K562 (cell line): ENCODE measurements around the gene EFNA5. TPM values are rescaled to one million over a fixed set of nuclear protein-coding genes. Genes with fewer than 3 reads are reported as not detected.

Experiments
- ATAC-seq: fragments of 200-7000 bp; cut with Tn5 transposase; 3 replicates; pipeline ENCODE4 v1.9.1; 2020; ENCODE audit warnings: moderate library complexity
- BruUV-seq: library from RNA; stranded (reverse); fragments of 400-500 nt; replicated peaks from 2 replicates; lab custom pipeline; 2021; lab: Mats Ljungman, UMichigan
- CTCF ChIA-PET: fragments of 300-600 bp; formaldehyde crosslinking; extraction: SDS; loops from one replicate; lab custom pipeline; 2021; ENCODE audit warnings: low intra/inter-chr PET ratio; lab: Yijun Ruan, JAX
- POLR2A ChIA-PET: fragments of 300-600, 350-650 bp; sonication (Branson Sonifier 250); formaldehyde crosslinking; extraction: SDS; loops from one replicate; lab custom pipeline; 2021; ENCODE audit warnings: antibody characterized with exemption, inconsistent platforms; lab: Yijun Ruan, JAX
- DNase-seq, 4 experiments: peaks; one replicate each; pipeline versions ENCODE4 v3.0.0 to v3.0.0-alpha.2; 2011 to 2018; ENCODE audit warnings: low spot score in 3 of 4, mixed read lengths in 3 of 4; ENCODE audit errors: extremely low read depth in 1 of 4
- FAIRE-seq: peaks from 2 replicates; lab custom pipeline; 2011; peaks lifted over from hg19 to GRCh38; lab: Jason Lieb, UNC
- H2AFZ ChIP-seq: 2 replicates; pipeline ENCODE4 v1.6.0; 2011; ENCODE audit warnings: low read depth, low read length, control low read depth, inconsistent platforms
- H3K27ac ChIP-seq: fragments of 200-600 bp; 3 replicates; pipeline ENCODE4 v1.8.0; 2011; ENCODE audit warnings: low read depth, mild to moderate bottlenecking, control low read depth, inconsistent platforms, low read length, moderate library complexity, mixed read lengths; ENCODE audit errors: extremely low read depth
- H3K27me3 ChIP-seq, 2 experiments: fragments of 300-600 bp in 1 of 2; 2 replicates in 1 of 2; 3 replicates in 1 of 2; pipeline versions ENCODE4 v1.6.0 to v1.8.0; 2011; ENCODE audit warnings: inconsistent platforms in 2 of 2, low read length in 2 of 2, mild to moderate bottlenecking in 1 of 2, mixed read lengths in 1 of 2, moderate library complexity in 1 of 2; ENCODE audit not compliant: control insufficient read depth in 2 of 2, insufficient read depth in 2 of 2
- H3K36me3 ChIP-seq: fragments of 300-600 bp; 3 replicates; pipeline ENCODE4 v1.8.0; 2011; ENCODE audit warnings: mild to moderate bottlenecking, low read length, inconsistent platforms; ENCODE audit not compliant: control insufficient read depth, insufficient read depth
- H3K4me1 ChIP-seq, 2 experiments: fragments of 200-600 bp in 1 of 2; replicated peaks in 1 of 2; 2 replicates in 1 of 2; 3 replicates in 1 of 2; pipeline versions ENCODE4 v1.5.1 to v1.8.0; 2011; ENCODE audit warnings: inconsistent platforms in 2 of 2, low read length in 2 of 2, mild to moderate bottlenecking in 1 of 2, mixed read lengths in 1 of 2, moderate library complexity in 1 of 2; ENCODE audit not compliant: control insufficient read depth in 2 of 2, insufficient read depth in 2 of 2
- H3K4me2 ChIP-seq: 2 replicates; pipeline ENCODE4 v1.6.1; 2011; ENCODE audit warnings: low read length, control low read depth, inconsistent platforms, mixed read lengths; ENCODE audit not compliant: insufficient read depth
- H3K4me3 ChIP-seq: fragments of 200-600 bp; sonication (generic), shearing (Covaris generic); 2 replicates; pipeline ENCODE4 v1.5.1; 2016; ENCODE audit warnings: control low read depth, inconsistent platforms
- H3K79me2 ChIP-seq: fragments of 200-600 bp; 3 replicates; pipeline ENCODE4 v1.8.0; 2011; ENCODE audit warnings: low read length, inconsistent platforms; ENCODE audit not compliant: control insufficient read depth, insufficient read depth
- H3K9ac ChIP-seq, 2 experiments: 2 replicates each; pipeline versions ENCODE4 v1.6.0 to v1.6.1; 2011; ENCODE audit warnings: low read depth in 2 of 2, low read length in 2 of 2, control low read depth in 1 of 2, inconsistent platforms in 1 of 2, mild to moderate bottlenecking in 1 of 2, mixed read lengths in 1 of 2; ENCODE audit not compliant: insufficient read depth in 1 of 2
- H3K9me1 ChIP-seq: one replicate; pipeline ENCODE4 v1.6.0; 2011; ENCODE audit warnings: inconsistent platforms, mild to moderate bottlenecking, low read length, moderate library complexity; ENCODE audit not compliant: control insufficient read depth, insufficient read depth
- H3K9me3 ChIP-seq: replicated peaks from 2 replicates; pipeline ENCODE4 v1.5.1; 2011; ENCODE audit warnings: low read depth, low read length, inconsistent platforms; ENCODE audit not compliant: control insufficient read depth, insufficient read depth
- H4K20me1 ChIP-seq: replicated peaks from 2 replicates; pipeline ENCODE4 v1.6.1; 2011; ENCODE audit warnings: low read length, inconsistent platforms, mixed read lengths; ENCODE audit not compliant: control insufficient read depth, insufficient read depth
- CREBBP ChIP-seq: IDR thresholded peaks from one replicate; pipeline ENCODE4 v1.6.1; 2012; ENCODE audit warnings: low read depth, mild to moderate bottlenecking, control low read depth, inconsistent platforms, low read length
- DMBX1 ChIP-seq: fragments of 250-450 bp; sonication (Bioruptor Pico); IDR thresholded peaks from 2 replicates; pipeline ENCODE4 v1.8.0; 2022; ENCODE audit warnings: inconsistent platforms, mild to moderate bottlenecking, moderate library complexity, borderline replicate concordance
- HDAC1 ChIP-seq, 2 experiments: fragments of 450-650 bp; IDR thresholded peaks; 2 replicates each; pipeline ENCODE4 v1.6.1; 2016 to 2017; ENCODE audit warnings: inconsistent platforms in 1 of 2, mild to moderate bottlenecking in 1 of 2, moderate library complexity in 1 of 2
- KDM1A ChIP-seq, 2 experiments: fragments of 450-650 bp; IDR thresholded peaks; 2 replicates each; pipeline ENCODE4 v1.6.1; 2016; ENCODE audit warnings: mild to moderate bottlenecking in 2 of 2
- MIER1 ChIP-seq: fragments of 450-650 bp; IDR thresholded peaks from 2 replicates; pipeline ENCODE4 v1.6.1; 2016; ENCODE audit warnings: antibody characterized with exemption, mild to moderate bottlenecking, low read depth
- NONO ChIP-seq, 2 experiments: fragments of 200-400 bp in 1 of 2; fragments of 450-650 bp in 1 of 2; formaldehyde crosslinking in 1 of 2; IDR thresholded peaks; 2 replicates each; pipeline ENCODE4 v1.6.1; 2017; ENCODE audit warnings: low read depth in 2 of 2, mild to moderate bottlenecking in 2 of 2, moderate library complexity in 2 of 2, low read length in 1 of 2
- PHB2 ChIP-seq: fragments of 450-650 bp; IDR thresholded peaks from 2 replicates; pipeline ENCODE4 v1.6.1; 2017; ENCODE audit warnings: low read depth
- POLR3A ChIP-seq: IDR thresholded peaks from 2 replicates; pipeline ENCODE4 v1.6.1; 2011; ENCODE audit warnings: borderline replicate concordance, mild to moderate bottlenecking, moderate library complexity; ENCODE audit not compliant: insufficient read length, insufficient read depth; ENCODE audit errors: extremely low read depth
- TARDBP ChIP-seq: fragments of 450-650 bp; IDR thresholded peaks from 2 replicates; pipeline ENCODE4 v1.6.1; 2016
- TBP ChIP-seq: optimal IDR thresholded peaks from 2 replicates; pipeline ENCODE3; 2011; ENCODE audit warnings: low read depth, low read length, improper control_type of control experiment
- XRCC4 ChIP-seq: IDR thresholded peaks from one replicate; pipeline ENCODE4 v1.6.1; 2011; ENCODE audit not compliant: insufficient read depth, insufficient read length; ENCODE audit errors: extremely low read depth
- ZBTB1 ChIP-seq: sonication (generic); formaldehyde crosslinking; IDR thresholded peaks from 2 replicates; pipeline ENCODE4 v1.8.1; 2023; ENCODE audit warnings: missing genetic modification reagents, low read depth, mild to moderate bottlenecking, borderline replicate concordance
- ZNF3 ChIP-seq: fragments of 250-450 bp; sonication (Bioruptor Pico); IDR thresholded peaks from 2 replicates; pipeline ENCODE4 v1.5.0; 2021; ENCODE audit warnings: mild to moderate bottlenecking, moderate library complexity
- ZNF311 ChIP-seq: fragments of 250-450 bp; sonication (Bioruptor Pico); IDR thresholded peaks from 2 replicates; pipeline ENCODE4 v1.4.0; 2020; ENCODE audit warnings: mild to moderate bottlenecking, moderate library complexity
- ZSCAN29 ChIP-seq: fragments of 450-650 bp; IDR thresholded peaks from 2 replicates; pipeline ENCODE4 v1.6.1; 2017
- WGBS: fragments of 100-300 bp; shearing (Covaris generic); methylation state at CpG from one replicate; pipeline ENCODE4 v1.1.6; 2016; ENCODE audit warnings: low coverage, mixed read lengths; ENCODE audit not compliant: insufficient coverage; ENCODE audit errors: missing lambda C conversion rate; 5-methylcytosine and 5-hydroxymethylcytosine counted together
- in situ Hi-C: fragments of 300-500 bp; cut with MboI; formaldehyde crosslinking; loops from 4 replicates; pipeline ENCODE4 v1.15.0; 2018; ENCODE audit warnings: inconsistent platforms, mixed read lengths
- intact Hi-C: fragments of 100-400 bp; cut with micrococcal nuclease; formaldehyde crosslinking; loops from 2 replicates; pipeline ENCODE4 v1.14.2; 2022
- polyA plus RNA-seq, 8 experiments: library from polyadenylated mRNA; depleted of rRNA in 4 of 8; stranded (reverse) in 5 of 8; unstranded in 3 of 8; fragments of >200 nt; fragmentation: Nextera tagmentation in 2 of 8; fragmentation: Illumina TruSeq in 1 of 8; extraction: Ambion mirVana in 2 of 8; extraction: Trizol in 1 of 8; gene quantifications; 2 replicates each; pipeline versions ENCODE4 v1.2.1 to v1.2.3, GENCODE V29; 2011 to 2014; ENCODE audit warnings: inconsistent platforms in 1 of 8, missing spikeins in 1 of 8
- total RNA-seq, 7 experiments: library from RNA; depleted of rRNA in 6 of 7; stranded (reverse); fragments of >200 nt in 6 of 7; fragmentation: Illumina TruSeq in 2 of 7; extraction: Trizol in 2 of 7; gene quantifications; 2 replicates each; pipeline versions ENCODE4 v1.2.1 to v1.2.3, GENCODE V29; 2011 to 2021; ENCODE audit warnings: low replicate concordance in 1 of 7
- TF ChIP-seq, protein P1 (sequence below): fragments of 250-450 bp; sonication (Bioruptor Pico); IDR thresholded peaks from 2 replicates; pipeline ENCODE4 v1.4.0; 2020; ENCODE audit warnings: mild to moderate bottlenecking, moderate library complexity
- TF ChIP-seq, protein P2 (sequence below): fragments of 450-650 bp; formaldehyde crosslinking; IDR thresholded peaks from 2 replicates; pipeline ENCODE4 v1.4.0; 2022; ENCODE audit warnings: mild to moderate bottlenecking, moderate library complexity

Gene EFNA5
- total and polyA plus RNA-seq, 9 of the 15 experiments (the other 6 are each of a cell fraction or from before 2014, with no cell fraction given), result 0.20 TPM; not detected in 8

DNA sequence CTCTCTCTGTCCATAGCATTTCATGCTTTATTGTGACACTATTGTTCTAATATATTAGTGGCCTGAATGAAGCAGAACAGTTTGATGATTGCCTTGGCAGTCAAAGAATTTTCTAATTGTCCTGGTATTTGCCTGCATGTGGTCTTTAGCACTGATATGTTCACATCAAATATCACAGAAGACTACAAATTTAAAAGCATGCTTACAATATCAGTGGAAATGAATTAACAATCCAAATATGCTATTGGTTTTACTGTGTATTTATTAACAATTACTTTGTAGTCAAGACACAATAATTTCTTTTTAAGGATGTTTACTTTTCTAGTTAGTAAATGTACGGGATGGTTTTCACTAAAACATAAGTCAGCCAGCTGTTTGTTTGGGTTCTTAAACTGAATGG lies 18.3 kb downstream of the EFNA5 start:
- BruUV-seq, result no TSS peak
- Histone ChIP-seq H3K79me2 (no peaks in the 10 kb centered on the region), H3K27ac (no peak overlapping the region), H3K9me1 (no peaks in the 10 kb centered on the region), H3K4me2 (no peak overlapping the region)
- no peak for FAIRE-seq
- intact Hi-C loops, result no loop called here
- ATAC-seq, result no peak
- POLR2A ChIA-PET, result no interaction called here
- in situ Hi-C loops, result no loop called here
- TF ChIP-seq, protein P1, sequence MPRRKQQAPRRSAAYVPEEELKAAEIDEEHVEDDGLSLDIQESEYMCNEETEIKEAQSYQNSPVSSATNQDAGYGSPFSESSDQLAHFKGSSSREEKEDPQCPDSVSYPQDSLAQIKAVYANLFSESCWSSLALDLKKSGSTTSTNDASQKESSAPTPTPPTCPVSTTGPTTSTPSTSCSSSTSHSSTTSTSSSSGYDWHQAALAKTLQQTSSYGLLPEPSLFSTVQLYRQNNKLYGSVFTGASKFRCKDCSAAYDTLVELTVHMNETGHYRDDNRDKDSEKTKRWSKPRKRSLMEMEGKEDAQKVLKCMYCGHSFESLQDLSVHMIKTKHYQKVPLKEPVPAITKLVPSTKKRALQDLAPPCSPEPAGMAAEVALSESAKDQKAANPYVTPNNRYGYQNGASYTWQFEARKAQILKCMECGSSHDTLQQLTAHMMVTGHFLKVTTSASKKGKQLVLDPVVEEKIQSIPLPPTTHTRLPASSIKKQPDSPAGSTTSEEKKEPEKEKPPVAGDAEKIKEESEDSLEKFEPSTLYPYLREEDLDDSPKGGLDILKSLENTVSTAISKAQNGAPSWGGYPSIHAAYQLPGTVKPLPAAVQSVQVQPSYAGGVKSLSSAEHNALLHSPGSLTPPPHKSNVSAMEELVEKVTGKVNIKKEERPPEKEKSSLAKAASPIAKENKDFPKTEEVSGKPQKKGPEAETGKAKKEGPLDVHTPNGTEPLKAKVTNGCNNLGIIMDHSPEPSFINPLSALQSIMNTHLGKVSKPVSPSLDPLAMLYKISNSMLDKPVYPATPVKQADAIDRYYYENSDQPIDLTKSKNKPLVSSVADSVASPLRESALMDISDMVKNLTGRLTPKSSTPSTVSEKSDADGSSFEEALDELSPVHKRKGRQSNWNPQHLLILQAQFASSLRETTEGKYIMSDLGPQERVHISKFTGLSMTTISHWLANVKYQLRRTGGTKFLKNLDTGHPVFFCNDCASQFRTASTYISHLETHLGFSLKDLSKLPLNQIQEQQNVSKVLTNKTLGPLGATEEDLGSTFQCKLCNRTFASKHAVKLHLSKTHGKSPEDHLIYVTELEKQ (CRISPR knock-in tag), result no peak
- TF ChIP-seq KDM1A (IDR thresholded peaks at IDR 0.05) (no peak), ZNF3 (CRISPR knock-in tag) (no peak), ZBTB1 (CRISPR knock-in tag) (no peak), TARDBP (no peak), ZSCAN29 (no peak), XRCC4 (no peak), ZNF311 (CRISPR knock-in tag) (no peak), MIER1 (no peak), HDAC1 (IDR thresholded peaks at IDR 0.05) (no peak), CREBBP (no peak), TBP (no peak), PHB2 (no peak), DMBX1 (CRISPR knock-in tag) (no peak), POLR3A (no peak), NONO (IDR thresholded peaks at IDR 0.05; ENCODE audit: low read depth in 2 of 2, low read length in 1 of 2) (no peak)
- TF ChIP-seq, protein P2, sequence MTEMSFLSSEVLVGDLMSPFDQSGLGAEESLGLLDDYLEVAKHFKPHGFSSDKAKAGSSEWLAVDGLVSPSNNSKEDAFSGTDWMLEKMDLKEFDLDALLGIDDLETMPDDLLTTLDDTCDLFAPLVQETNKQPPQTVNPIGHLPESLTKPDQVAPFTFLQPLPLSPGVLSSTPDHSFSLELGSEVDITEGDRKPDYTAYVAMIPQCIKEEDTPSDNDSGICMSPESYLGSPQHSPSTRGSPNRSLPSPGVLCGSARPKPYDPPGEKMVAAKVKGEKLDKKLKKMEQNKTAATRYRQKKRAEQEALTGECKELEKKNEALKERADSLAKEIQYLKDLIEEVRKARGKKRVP (CRISPR knock-in tag), result no peak
- TF ChIP-seq, all 486 proteins: peak for 0
- CTCF ChIA-PET, result no interaction called here
- no peaks in the 10 kb centered on the region for H3K36me3 ChIP-seq
- H3K9ac ChIP-seq, result no peak overlapping the region
- no peaks in the 10 kb centered on the region for H3K9me3 ChIP-seq
- DNase-seq, result no peak
- no peaks in the 10 kb centered on the region for H3K4me1 ChIP-seq
- H3K4me3 ChIP-seq, result no peak overlapping the region
- H4K20me1 ChIP-seq, result no peaks in the 10 kb centered on the region
- 7% methylated on average over 1 of the region's 1 CpG for WGBS
- H3K27me3 ChIP-seq, result no peaks in the 10 kb centered on the region
- no peak overlapping the region for H2AFZ ChIP-seq
